SU-DHL-6 (cell line): ENCODE data around the gene GRM1.

Experiments
- H2AFZ ChIP-seq: fragments of 200-600 bp; sonication (generic); 2 replicates; pipeline ENCODE4 v1.6.1; 2014; ENCODE audit warnings: low read depth, mild to moderate bottlenecking, moderate library complexity, mixed read lengths, antibody characterized with exemption, low read length; ENCODE audit not compliant: severe bottlenecking
- H3F3A ChIP-seq: fragments of 200-600 bp; shearing (Covaris generic); 2 replicates; pipeline ENCODE4 v1.6.0; 2016; ENCODE audit warnings: antibody characterized with exemption, mild to moderate bottlenecking; ENCODE audit not compliant: insufficient read depth
- H3K27ac ChIP-seq: fragments of 200-600 bp; sonication (generic); 2 replicates; pipeline ENCODE4 v1.5.1; 2016; ENCODE audit warnings: low read depth, mild to moderate bottlenecking, low read length, moderate library complexity, mixed read lengths
- H3K27me3 ChIP-seq: fragments of 200-600 bp; sonication (generic), shearing (Covaris generic); 2 replicates; pipeline ENCODE4 v1.6.0; 2014; ENCODE audit warnings: mild to moderate bottlenecking, low read length
- H3K36me3 ChIP-seq: fragments of 200-600 bp; sonication (generic); 2 replicates; pipeline ENCODE4 v1.6.1; 2014; ENCODE audit warnings: mild to moderate bottlenecking, low read length, mixed read lengths
- H3K4me2 ChIP-seq: fragments of 300-600, 200-600 bp; shearing (Covaris generic), sonication (generic); 2 replicates; pipeline ENCODE4 v1.6.0; 2014; ENCODE audit warnings: low read length, low read depth, mild to moderate bottlenecking; ENCODE audit not compliant: poor library complexity, severe bottlenecking
- H3K4me3 ChIP-seq: fragments of 200-600 bp; sonication (generic); 2 replicates; pipeline ENCODE4 v1.5.1; 2014; ENCODE audit warnings: antibody characterized with exemption, low read length, mild to moderate bottlenecking, mixed read lengths; ENCODE audit not compliant: insufficient read depth, poor library complexity, severe bottlenecking
- H3K79me2 ChIP-seq: fragments of 200-600 bp; sonication (generic); 2 replicates; pipeline ENCODE4 v1.6.1; 2014; ENCODE audit warnings: mild to moderate bottlenecking, low read length, moderate library complexity; ENCODE audit not compliant: insufficient read depth
- H3K9ac ChIP-seq: fragments of 200-600 bp; sonication (generic); 2 replicates; pipeline ENCODE4 v1.7.0; 2014; ENCODE audit warnings: mild to moderate bottlenecking, low read length
- H3K9me2 ChIP-seq: fragments of 200-600 bp; sonication (generic); replicated peaks from 2 replicates; pipeline ENCODE4 v1.6.1; 2014; ENCODE audit warnings: low read length; ENCODE audit not compliant: insufficient read depth
- H3K9me3 ChIP-seq: fragments of 200-600 bp; sonication (generic); 2 replicates; pipeline ENCODE4 v1.6.1; 2014; ENCODE audit warnings: low read length, mixed read lengths; ENCODE audit not compliant: insufficient read depth
- H4K20me1 ChIP-seq: fragments of 200-600 bp; sonication (generic); 2 replicates; pipeline ENCODE4 v1.6.1; 2014; ENCODE audit warnings: low read depth, mild to moderate bottlenecking, antibody characterized with exemption, low read length, moderate library complexity, mixed read lengths
- CTCF ChIP-seq: fragments of 200-600 bp; sonication (generic); IDR thresholded peaks from one replicate; pipeline ENCODE4 v1.5.1; 2017; ENCODE audit warnings: antibody characterized with exemption, mild to moderate bottlenecking, low read length, moderate library complexity; ENCODE audit not compliant: insufficient read depth, poor library complexity, severe bottlenecking
- EZH2phosphoT487 ChIP-seq: fragments of 200-600 bp; sonication (generic), shearing (Covaris generic); conservative IDR thresholded peaks from 2 replicates; pipeline ENCODE4 v1.6.1; 2018; ENCODE audit warnings: mild to moderate bottlenecking, antibody characterized with exemption, low read length, moderate library complexity, mixed read lengths

GRM1 gene

GRCh38 chr6:146445233-146445632, 416.4 kb downstream of the GRM1 start:
- TF ChIP-seq EZH2phosphoT487 (no peak), CTCF (no peak)
- H2AFZ ChIP-seq = no peak overlapping the region

GRCh38 chr6:146456886-146457285, 428.0 kb downstream of the GRM1 start:
- H4K20me1 ChIP-seq = no peaks in the 10 kb centered on the region
- no peak overlapping the region for H3K27ac ChIP-seq
- no peaks in the 10 kb centered on the region for H3F3A ChIP-seq
- no peak overlapping the region for H3K4me3 ChIP-seq
- no peaks in the 10 kb centered on the region for H3K27me3 ChIP-seq
- H3K9me3 ChIP-seq = no peaks in the 10 kb centered on the region
- H3K79me2 ChIP-seq = no peaks in the 10 kb centered on the region
- no peaks in the 10 kb centered on the region for H3K9me2 ChIP-seq
- H3K36me3 ChIP-seq = no peaks in the 10 kb centered on the region
- TF ChIP-seq EZH2phosphoT487 (no peak), CTCF (no peak)
- no peak overlapping the region for H3K4me2 ChIP-seq
- no peak overlapping the region for H3K9ac ChIP-seq
- H2AFZ ChIP-seq = no peak overlapping the region

More at GRCh38 chr6:146445233-146445632, 416.4 kb downstream of the GRM1 start:
- no peaks in the 10 kb centered on the region for H3K9me2 ChIP-seq
- no peaks in the 10 kb centered on the region for H3K79me2 ChIP-seq
- no peak overlapping the region for H3K4me3 ChIP-seq
- H3K9ac ChIP-seq = no peak overlapping the region
- H3K36me3 ChIP-seq = no peaks in the 10 kb centered on the region
- H3K9me3 ChIP-seq = no peaks in the 10 kb centered on the region
- H3K27ac ChIP-seq = no peak overlapping the region
- H4K20me1 ChIP-seq = no peaks in the 10 kb centered on the region
- no peak overlapping the region for H3K4me2 ChIP-seq
- H3K27me3 ChIP-seq = no peaks in the 10 kb centered on the region
- H3F3A ChIP-seq = no peaks in the 10 kb centered on the region

GRCh38 chr6:146460941-146461340, 432.1 kb downstream of the GRM1 start:
- Histone ChIP-seq H3K79me2 (no peaks in the 10 kb centered on the region), H3K9me2 (no peaks in the 10 kb centered on the region), H3K4me3 (no peak overlapping the region), H3K4me2 (no peak overlapping the region), H3K36me3 (no peaks in the 10 kb centered on the region), H3F3A (no peaks in the 10 kb centered on the region), H4K20me1 (no peaks in the 10 kb centered on the region), H3K9ac (no peak overlapping the region), H2AFZ (no peak overlapping the region), H3K27me3 (no peaks in the 10 kb centered on the region), H3K27ac (no peak overlapping the region), H3K9me3 (no peaks in the 10 kb centered on the region)
- TF ChIP-seq CTCF (no peak), EZH2phosphoT487 (no peak)
